Large intestine (tissue), 3 donors: ENCODE data around the gene SLC38A10. TPM values are rescaled to one million over a fixed set of nuclear protein-coding genes. Genes with fewer than 3 reads are reported as not detected.
"Not testable (repeated sequence)": the region's sequence is repeated elsewhere in the genome, so short reads cannot be mapped to it uniquely, and the experiment has no call there.

ENCODE experiments used
- DNase-seq, 2 donors: peaks; one replicate each; pipeline versions ENCODE4 v3.0.0 to v3.0.0-alpha.2; 2013
- H3K27ac ChIP-seq: one replicate; pipeline ENCODE4 v1.5.1; 2013; ENCODE audit warnings: low read length
- H3K27me3 ChIP-seq: 2 replicates; pipeline ENCODE4 v1.6.1; 2013; ENCODE audit warnings: low read length; ENCODE audit not compliant: control insufficient read depth, insufficient read depth
- H3K36me3 ChIP-seq: 2 replicates; pipeline ENCODE4 v1.6.1; 2013; ENCODE audit warnings: low read length; ENCODE audit not compliant: control insufficient read depth, insufficient read depth
- H3K4me1 ChIP-seq: one replicate; pipeline ENCODE4 v1.6.1; 2013; ENCODE audit warnings: low read length; ENCODE audit not compliant: control insufficient read depth, insufficient read depth
- H3K4me3 ChIP-seq: one replicate; pipeline ENCODE4 v1.5.1; 2013; ENCODE audit warnings: low read length
- H3K9me3 ChIP-seq: one replicate; pipeline ENCODE4 v1.6.1; 2013; ENCODE audit warnings: mild to moderate bottlenecking, low read depth, low read length, moderate library complexity; ENCODE audit not compliant: control insufficient read depth
- WGBS: methylation state at CpG from one replicate; pipeline ENCODE4 v1.1.5; 2013; ENCODE audit warnings: low lambda C conversion rate; ENCODE audit not compliant: insufficient coverage; 5-methylcytosine and 5-hydroxymethylcytosine counted together
- polyA plus RNA-seq: library from polyadenylated mRNA; unstranded; fragments of 120-200 nt; gene quantifications from one replicate; pipeline ENCODE4 v1.2.1, GENCODE V29; 2013

SLC38A10 gene
- polyA plus RNA-seq, 1 donor = 86.5 TPM

DNA sequence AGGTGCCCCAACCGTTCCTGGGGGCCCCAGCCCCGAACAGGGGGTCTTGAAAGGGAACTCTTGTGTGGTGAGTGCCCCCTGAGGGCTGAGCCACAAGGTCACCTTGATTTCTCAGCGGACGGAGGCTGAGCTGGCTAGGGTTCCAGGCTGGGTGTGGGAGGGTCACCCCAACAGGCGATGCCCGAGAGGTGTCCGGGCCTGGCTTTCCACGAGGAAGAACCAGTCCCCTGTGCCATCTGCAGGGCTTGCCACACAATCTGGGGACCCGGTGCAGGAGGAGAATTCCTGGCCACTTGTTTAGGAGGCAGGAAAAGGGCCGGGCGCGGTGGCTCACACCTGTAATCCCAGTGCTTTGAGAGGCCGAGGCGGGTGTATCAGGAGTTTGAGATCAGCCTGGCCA is 16.8 kb upstream of the SLC38A10 start:
- Histone ChIP-seq H3K9me3 (peaks cover 12% of the 10 kb centered on the region), H3K4me3 (no peak overlapping the region), H3K4me1 (peaks cover 38% of the 10 kb centered on the region), H3K27ac (no peak overlapping the region), H3K36me3 (no peaks in the 10 kb centered on the region), H3K27me3 (no peaks in the 10 kb centered on the region)
- no CpG with 5 or more reads among the region's 14 CpGs for WGBS
- no peak for DNase-seq

DNA sequence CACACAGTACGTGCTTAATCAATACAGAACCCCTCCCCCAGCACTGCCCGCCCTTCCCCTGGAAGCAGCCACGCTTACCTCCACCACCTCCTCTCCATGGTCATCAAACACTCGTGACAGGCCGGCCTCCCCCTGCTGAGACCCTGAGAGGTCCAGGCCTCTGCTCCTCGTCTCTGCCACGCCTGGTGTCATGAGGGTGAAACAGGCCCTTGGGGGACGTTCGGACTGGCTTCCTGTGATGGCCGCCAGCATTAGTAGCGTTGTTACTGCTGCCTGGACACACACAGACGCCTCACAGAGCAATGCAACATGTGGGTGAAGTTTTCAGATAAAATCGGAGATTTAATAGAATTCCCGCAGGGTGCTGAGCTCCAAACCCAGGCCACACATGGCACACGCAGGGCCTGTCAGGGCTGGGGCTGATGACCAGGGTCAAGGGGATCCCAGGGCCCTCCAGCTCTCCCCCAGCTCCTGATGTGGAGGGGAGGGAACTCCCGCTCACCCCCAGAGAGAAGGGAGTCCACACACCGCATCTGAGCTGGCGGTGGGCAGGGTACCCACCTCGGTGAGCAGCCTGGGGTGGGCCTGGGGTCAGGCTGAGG is 15.9 kb upstream of the SLC38A10 start:
- no CpG with 5 or more reads among the region's 19 CpGs for WGBS
- DNase-seq = no peak
- Histone ChIP-seq H3K27ac (no peak overlapping the region), H3K4me3 (no peak overlapping the region), H3K27me3 (no peaks in the 10 kb centered on the region), H3K36me3 (no peaks in the 10 kb centered on the region), H3K4me1 (peaks cover 32% of the 10 kb centered on the region), H3K9me3 (peaks cover 12% of the 10 kb centered on the region)

DNA sequence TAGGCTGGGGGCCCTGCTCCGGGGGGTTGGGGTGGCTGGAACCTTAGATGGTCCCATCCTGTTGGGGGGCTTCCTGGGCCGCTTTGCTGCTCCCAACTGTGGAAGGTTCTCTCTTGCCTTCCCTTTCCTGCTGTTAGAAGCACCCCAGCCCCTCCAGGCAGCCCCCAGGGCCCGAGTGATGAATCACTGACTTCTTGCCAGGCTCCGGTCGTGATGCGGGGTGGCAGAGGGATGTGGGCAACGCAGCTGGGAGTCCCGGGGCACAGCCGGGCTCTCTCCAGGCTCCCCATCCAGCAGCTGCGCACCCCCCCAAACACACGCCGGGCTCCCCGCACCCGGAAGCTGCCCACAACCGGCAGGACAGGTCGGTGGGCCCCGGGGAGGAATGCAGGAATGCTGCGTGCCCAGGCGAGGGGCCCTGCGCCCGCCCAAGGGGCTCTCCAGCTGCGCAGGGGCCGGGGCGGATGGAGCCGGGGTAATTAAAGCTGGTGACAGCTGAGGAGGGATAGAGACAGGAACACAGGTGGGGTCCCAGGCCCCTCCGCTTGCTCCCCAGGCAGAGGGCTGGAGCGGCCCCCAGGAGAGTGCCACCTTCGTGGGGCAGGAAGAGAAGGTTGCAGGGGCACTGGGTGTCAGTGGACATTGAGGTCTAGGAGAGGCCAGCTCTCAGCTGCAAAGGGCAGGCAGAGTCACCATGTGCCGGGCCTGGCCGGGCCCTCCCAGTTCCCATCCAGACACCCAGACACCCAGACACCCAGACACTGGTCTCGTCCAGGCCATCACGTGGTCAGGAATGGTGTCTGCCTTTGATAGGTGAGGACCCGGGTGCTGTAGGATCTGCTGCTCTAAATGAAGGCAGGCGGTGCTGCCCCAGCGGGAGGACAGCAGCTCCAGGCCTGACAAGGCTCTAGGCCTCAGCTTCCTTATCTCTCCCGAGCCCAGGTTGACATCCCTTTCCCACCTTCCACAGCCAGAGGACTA is 15.0 kb upstream of the SLC38A10 start:
- no CpG with 5 or more reads among the region's 36 CpGs for WGBS
- peaks cover 32% of the 10 kb centered on the region for H3K4me1 ChIP-seq
- H3K9me3 ChIP-seq = peaks cover 12% of the 10 kb centered on the region
- H3K27ac ChIP-seq = peak overlapping the region; percentile 95
- no peaks in the 10 kb centered on the region for H3K36me3 ChIP-seq
- peak overlapping the region; percentile 50 for H3K4me3 ChIP-seq
- DNase-seq = peak in 1 of 2 donors; percentile 57
- H3K27me3 ChIP-seq = no peaks in the 10 kb centered on the region

DNA sequence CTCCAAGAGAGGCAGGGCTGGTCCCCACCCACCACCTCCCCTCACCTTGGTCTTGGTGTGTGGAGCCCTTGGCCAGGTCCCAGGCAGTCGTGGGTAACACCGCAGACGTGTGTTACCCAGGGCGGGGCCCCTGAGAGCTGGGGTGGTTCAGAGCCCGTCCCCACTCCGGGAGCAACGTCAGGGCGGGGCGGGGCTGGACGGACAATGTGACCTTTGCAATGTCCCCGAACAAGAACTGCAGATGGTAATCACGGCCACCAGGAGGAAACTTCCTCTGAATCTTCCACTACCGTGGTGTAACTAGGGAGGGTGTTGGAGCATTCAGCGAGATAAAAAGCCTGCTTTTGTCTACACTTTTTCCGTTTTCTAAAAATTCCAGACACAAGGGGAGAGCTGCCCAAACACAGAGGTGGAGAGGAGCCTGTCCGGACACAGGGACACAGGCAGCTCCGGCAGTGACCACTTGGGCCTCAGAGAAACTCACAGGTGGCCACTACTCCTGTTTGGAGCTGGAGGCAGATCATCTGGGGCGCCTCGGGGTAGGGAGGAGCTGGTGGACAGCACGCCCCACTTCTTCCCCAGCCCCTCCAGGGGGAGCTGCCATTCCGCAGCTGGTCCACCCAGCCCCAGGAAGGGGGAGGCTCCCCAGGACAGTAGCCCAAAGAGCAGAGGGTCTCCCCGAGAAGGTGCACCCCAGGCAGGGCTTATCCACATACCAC is 14.2 kb upstream of the SLC38A10 start:
- no peaks in the 10 kb centered on the region for H3K36me3 ChIP-seq
- H3K4me1 ChIP-seq = peaks cover 32% of the 10 kb centered on the region
- H3K4me3 ChIP-seq = peak overlapping the region; percentile 50
- WGBS = no CpG with 5 or more reads among the region's 22 CpGs
- peaks cover 9% of the 10 kb centered on the region for H3K9me3 ChIP-seq
- DNase-seq = peak; percentile 94 to 96
- no peaks in the 10 kb centered on the region for H3K27me3 ChIP-seq
- H3K27ac ChIP-seq = peak overlapping the region; percentile 95

DNA sequence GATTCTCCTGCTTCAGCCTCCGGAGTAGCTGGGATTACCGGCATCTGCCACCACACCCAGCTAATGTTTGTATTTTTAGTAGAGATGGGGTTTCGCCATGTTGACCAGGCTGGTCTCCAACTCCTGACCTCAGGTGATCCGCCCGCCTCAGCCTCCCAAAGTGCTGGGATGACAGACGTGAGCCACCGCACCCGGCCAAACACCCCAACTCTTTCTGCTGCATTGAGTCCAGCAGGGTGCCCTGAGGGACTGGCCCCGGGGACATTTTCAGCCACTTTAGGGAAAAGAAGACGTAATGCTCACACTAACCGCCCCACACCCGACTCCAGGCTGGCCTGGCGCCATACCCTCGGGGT is 13.7 kb upstream of the SLC38A10 start:
- DNase-seq, H3K27me3 ChIP-seq, H3K9me3 ChIP-seq, H3K36me3 ChIP-seq: not testable (repeated sequence)
- peak overlapping the region; percentile 50 for H3K4me3 ChIP-seq
- H3K4me1 ChIP-seq = peaks cover 32% of the 10 kb centered on the region
- no CpG with 5 or more reads among the region's 14 CpGs for WGBS
- H3K27ac ChIP-seq = peak overlapping the region; percentile 95

DNA sequence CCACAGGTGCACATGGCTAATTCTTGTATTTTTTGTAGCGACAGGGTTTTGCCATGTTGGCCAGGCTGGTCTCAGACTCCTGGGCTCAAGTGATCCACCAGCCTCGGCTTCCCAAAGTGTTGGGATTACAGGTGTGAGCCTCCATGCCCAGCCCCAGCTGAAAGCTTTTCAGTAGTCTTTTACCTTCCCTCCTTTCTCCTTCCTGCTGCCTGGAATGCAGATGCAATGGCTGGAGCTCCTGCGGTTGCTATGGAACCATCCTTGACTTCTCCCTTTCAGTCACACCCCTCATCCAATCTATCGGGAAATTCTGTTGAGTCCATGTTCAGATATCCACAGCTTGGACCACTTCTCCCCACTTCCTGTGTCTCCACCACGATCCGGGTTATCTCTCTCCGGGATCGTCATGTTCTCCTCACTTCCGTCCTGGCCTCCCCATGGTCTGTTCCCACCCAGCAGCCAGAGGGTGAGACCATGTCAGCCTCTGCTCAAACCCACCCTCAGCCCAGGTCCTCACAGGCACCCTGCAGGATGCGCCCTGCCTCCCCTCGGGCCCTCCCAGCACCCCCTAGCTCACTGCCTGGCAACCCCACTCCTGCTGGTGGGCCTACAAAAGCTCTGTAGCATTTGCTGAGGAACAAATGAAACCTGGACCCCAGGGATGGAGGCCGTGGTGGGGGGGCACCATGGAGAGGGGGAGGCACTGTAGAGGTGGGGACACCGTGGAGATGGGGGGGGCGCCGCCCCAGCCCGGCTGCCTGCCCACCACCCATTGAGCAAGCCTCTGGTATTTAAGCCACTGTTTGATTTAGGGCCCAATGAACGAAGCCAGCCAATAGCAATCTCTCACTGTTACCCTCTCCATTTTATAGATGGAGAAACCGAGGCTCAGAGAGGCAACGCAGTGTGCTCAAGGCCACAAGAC is 12.8 kb upstream of the SLC38A10 start:
- Histone ChIP-seq H3K27me3 (no peaks in the 10 kb centered on the region), H3K27ac (no peak overlapping the region)

DNA sequence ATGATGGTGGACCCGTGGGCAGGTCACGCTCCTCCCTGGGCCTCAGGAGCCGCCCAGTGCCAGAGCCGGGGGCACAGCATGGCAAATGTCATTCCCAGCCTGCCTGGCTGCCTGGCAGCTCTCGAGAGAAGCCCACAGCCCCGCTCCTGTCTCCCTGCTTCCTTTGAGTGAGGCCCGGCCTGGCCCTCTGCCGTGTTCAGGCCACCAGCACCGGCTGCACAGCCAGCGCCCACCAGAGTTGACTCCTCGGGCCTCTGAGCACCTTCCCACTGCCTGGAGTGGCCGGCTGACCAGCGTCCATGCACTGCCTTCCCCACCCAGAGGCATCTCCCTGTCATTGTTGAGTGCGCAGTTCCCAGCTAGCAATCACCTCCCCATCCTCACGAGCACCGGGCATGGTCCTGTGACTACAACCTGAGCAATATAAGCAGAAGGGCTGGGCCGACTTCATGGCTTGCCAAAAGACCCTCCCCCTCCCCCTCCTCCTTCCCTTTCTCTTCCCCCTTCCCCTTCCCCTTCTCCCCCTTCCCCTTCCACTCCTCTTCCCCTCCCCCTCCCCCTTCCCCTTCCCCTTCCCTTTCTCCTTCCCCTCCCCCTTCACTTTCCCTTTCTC is 11.9 kb upstream of the SLC38A10 start:
- DNase-seq = no peak
- Histone ChIP-seq H3K27ac (no peak overlapping the region), H3K27me3 (no peaks in the 10 kb centered on the region), H3K9me3 (peaks cover 4% of the 10 kb centered on the region), H3K4me3 (no peak overlapping the region), H3K4me1 (peaks cover 42% of the 10 kb centered on the region), H3K36me3 (no peaks in the 10 kb centered on the region)
- WGBS = no CpG with 5 or more reads among the region's 17 CpGs

More for the DNA sequence above, 12.8 kb upstream of the SLC38A10 start:
- Histone ChIP-seq H3K9me3 (peaks cover 4% of the 10 kb centered on the region), H3K36me3 (no peaks in the 10 kb centered on the region), H3K4me1 (peaks cover 35% of the 10 kb centered on the region), H3K4me3 (no peak overlapping the region)
- no peak for DNase-seq
- WGBS = no CpG with 5 or more reads among the region's 19 CpGs

DNA sequence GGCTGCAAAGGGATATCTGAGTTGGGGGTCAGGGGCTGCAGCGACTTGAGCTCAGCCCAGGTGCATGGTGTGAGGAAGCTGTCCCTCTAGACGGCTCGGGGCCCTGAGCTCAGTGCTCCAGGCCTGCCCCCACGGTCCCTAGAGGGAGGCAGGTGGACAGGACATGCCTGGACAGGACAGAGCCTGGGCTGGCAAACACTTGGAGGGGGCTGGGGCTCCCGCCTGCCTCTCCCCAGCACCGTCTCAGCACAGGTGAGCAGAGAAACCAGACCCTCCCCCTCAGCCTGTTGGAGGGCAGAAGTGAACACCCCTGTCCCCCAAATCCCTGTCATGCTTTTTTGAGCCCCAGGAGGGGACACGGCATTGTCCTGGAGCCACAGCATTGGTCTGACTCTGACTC is 11.4 kb upstream of the SLC38A10 start:
- no peak overlapping the region for H3K27ac ChIP-seq
- H3K36me3 ChIP-seq = no peaks in the 10 kb centered on the region
- no peak for DNase-seq
- H3K9me3 ChIP-seq = peaks cover 7% of the 10 kb centered on the region
- no CpG with 5 or more reads among the region's 7 CpGs for WGBS
- H3K27me3 ChIP-seq = no peaks in the 10 kb centered on the region
- H3K4me1 ChIP-seq = peaks cover 42% of the 10 kb centered on the region
- H3K4me3 ChIP-seq = no peak overlapping the region

DNA sequence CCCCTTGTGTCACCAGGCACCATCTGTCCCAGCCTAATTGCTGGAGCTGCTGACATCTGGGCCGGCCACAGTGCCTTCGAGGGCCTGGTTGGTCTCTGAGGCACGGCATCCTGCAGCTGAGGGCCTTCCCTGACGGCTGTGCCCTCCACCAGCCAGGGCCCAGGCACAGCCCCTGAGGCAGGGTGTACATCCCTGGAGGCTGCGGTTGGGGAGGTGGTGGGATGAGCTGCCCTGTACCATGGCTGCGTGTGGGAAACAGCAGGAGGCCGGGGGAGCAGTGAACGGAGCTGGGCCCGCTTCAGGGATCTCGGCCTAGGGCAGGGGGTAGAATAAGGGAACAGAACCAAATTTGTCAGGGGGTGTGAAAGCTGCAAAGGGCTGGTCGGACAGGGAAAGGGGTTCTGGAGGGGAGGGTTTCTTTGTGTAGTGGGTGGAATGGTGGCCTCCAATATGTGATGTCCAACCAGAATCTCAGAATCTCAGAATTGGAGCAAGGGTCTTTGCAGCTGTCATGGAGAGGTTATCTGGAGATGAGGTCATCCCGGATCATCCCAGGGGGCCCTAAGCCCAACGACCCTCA is 10.0 kb upstream of the SLC38A10 start:
- Histone ChIP-seq H3K27ac (no peak overlapping the region), H3K27me3 (no peaks in the 10 kb centered on the region), H3K36me3 (no peaks in the 10 kb centered on the region), H3K9me3 (peaks cover 7% of the 10 kb centered on the region), H3K4me3 (no peak overlapping the region), H3K4me1 (peaks cover 29% of the 10 kb centered on the region)
- no peak for DNase-seq
- no CpG with 5 or more reads among the region's 13 CpGs for WGBS
